ENCODE measurements around the gene SCML2.

- TF ChIP-seq CTCF (IDR thresholded peaks at IDR 0.05; ENCODE audit: low read length) (no peak), EZH2 (optimal IDR thresholded peaks at IDR 0.05; ENCODE audit: low read depth, low read length) (no peak)
Measured at GRCh38 chrX:18286322-18286831, 68.1 kb downstream of the SCML2 start.
